NCI-H1092 (cell line): Measurements from ENCODE around the gene MTX2.

Experiments
- DNase-seq: peaks from one replicate; lab custom pipeline; 2025; lab: John Stamatoyannopoulos, UW

MTX2 gene

DNA sequence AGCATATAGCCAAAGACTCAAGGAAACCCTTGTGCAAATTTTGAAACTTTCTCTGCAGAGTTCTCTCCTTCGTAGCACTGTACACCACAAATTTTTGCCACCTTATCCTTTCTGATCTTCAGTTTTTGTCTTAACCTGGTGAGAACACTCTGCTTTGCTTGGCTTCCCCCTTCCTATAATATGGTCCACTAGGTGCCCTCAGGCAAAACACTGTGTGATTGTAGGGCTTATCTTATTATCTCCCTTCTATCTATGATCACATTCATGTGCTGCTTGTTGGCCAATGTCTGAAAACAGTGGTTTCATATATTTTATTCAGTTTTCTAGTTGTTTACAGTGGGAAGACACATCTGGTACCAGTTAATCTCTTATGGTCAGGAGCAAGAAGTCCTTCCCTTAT lies 111.1 kb downstream of the MTX2 start:
- no peak for DNase-seq

DNA sequence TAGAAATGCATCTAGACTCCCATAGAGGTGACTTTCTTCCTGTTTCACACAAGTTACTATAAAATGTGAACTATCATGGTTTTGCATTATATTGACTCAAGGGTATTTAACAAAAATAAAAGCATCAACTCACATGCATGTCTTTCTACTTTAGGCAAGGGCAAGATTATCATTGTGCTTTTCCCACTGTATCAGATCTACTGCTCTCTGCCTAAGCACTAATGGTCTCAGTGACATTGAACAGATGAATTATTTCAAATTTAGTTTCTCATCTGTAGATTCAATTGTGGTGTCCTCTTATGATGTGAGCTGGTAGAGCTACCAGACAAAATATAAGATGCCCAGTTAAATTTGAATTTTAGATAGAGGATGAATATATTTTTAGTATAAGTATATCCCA lies 113.9 kb downstream of the MTX2 start:
- no peak for DNase-seq

DNA sequence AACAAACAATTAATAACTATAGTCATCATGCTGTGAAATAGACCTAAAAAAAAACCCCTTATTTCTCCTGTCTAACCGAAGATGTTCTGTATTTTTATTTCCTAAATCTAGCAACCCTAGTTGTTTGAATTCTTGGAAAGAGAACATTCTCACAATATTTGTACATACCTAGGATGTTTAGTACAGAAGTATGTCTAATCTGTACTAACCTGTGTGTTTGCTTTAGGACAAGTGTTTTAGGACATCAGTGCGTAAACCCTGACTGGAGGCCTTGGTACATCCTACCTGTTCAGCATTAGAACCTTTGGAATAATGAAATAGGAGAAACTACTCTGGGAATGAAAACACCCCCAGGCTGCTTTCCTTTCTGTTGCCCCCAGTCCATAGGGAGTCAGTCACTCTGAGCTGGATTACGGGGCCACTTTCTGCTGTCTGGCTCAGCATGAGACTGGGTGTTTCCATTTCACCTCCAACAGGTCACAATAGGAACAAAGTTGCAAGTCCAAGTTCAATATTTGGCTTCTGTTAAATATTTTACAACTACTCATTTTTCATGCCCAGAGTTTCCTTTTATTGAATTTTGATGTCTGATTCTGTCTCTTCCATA lies 114.7 kb downstream of the MTX2 start:
- no peak for DNase-seq

DNA sequence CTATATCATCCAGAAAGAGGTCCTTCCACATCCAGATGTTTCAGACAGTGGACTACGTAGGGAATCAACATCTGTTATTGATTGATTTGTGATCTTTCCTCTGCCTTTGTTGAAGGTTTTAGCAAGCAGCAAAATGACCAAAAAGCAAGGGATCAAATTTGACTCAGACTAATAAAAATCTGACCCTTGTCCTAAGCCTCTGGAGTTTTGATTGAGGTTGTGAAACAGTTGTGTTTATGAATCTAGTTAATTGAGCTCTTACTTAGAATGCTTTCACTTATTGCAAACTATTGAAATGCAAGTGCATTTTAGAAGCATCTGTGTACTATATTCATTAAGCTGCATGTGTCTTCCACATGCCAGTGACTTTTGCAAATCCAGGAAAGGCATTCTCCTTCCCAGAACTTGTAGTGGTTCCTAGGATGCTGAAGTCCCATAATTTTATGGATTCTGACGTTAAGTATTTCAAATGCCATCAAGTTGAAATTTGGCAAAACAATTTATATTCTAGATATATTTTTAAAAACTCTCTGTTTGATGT lies 116.0 kb downstream of the MTX2 start:
- no peak for DNase-seq

DNA sequence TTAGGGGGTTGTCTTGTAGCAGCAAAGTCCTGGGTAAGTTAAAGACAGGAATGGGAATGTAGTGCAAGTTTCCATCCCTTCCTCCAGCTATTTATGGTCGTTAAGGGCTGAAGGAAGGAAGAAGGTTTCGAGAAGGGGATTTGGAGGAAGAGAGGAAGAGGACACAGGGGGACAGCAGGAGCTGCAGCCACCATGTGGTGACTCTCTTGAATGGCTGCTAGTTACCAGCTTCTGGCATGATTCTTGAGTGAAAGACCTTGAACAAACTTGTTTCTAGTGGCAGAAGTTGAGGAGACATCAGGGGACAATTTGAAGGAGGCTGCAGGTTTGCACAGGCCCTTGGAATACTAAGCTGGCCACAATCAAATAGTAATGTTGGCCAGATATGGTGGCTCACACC lies 116.6 kb downstream of the MTX2 start:
- no peak for DNase-seq
